K562 (cell line): ENCODE results near the gene ETV2. TPM values are rescaled to one million over a fixed set of nuclear protein-coding genes. Genes with fewer than 3 reads are reported as not detected.
A peak's percentile ranks its signal among the peaks of the same experiment; 100 is the strongest.

Source experiments
- CBX5 ChIP-seq: IDR thresholded peaks from 2 replicates; pipeline ENCODE4 v1.6.1; 2014; ENCODE audit warnings: low read depth, borderline replicate concordance
- CEBPG ChIP-seq, 3 experiments: fragments of 200-800 bp in 1 of 3; sonication (Bioruptor generic) in 1 of 3; sonication (generic) in 1 of 3; formaldehyde crosslinking in 1 of 3; IDR thresholded peaks in 2 of 3; conservative IDR thresholded peaks in 1 of 3; 2 replicates each; pipeline versions ENCODE4 v1.6.1 to v1.8.0; 2016 to 2022; ENCODE audit warnings: missing compliant biosample characterization in 2 of 3, missing genetic modification characterization in 2 of 3, mild to moderate bottlenecking in 1 of 3, missing genetic modification reagents in 1 of 3
- EP300 ChIP-seq: IDR thresholded peaks from 2 replicates; pipeline ENCODE4 v1.6.1; 2012; ENCODE audit warnings: low read length, improper control_type of control experiment
- EZH2 ChIP-seq: IDR thresholded peaks from 2 replicates; pipeline ENCODE4 v1.6.1; 2012; ENCODE audit warnings: low read depth, mild to moderate bottlenecking, inconsistent platforms, low read length, borderline replicate concordance
- HDAC1 ChIP-seq, 2 experiments: fragments of 450-650 bp; IDR thresholded peaks; 2 replicates each; pipeline ENCODE4 v1.6.1; 2016 to 2017; ENCODE audit warnings: inconsistent platforms in 1 of 2, mild to moderate bottlenecking in 1 of 2, moderate library complexity in 1 of 2
- HMG20A ChIP-seq: fragments of 450-650 bp; formaldehyde crosslinking; conservative IDR thresholded peaks from 2 replicates; pipeline ENCODE4 v1.4.0; 2020; ENCODE audit warnings: mild to moderate bottlenecking, mixed read lengths
- NCOR1 ChIP-seq: fragments of 450-650 bp; IDR thresholded peaks from 2 replicates; pipeline ENCODE4 v1.6.1; 2016; ENCODE audit warnings: mild to moderate bottlenecking, moderate library complexity
- POLR2B ChIP-seq: fragments of 450-650 bp; IDR thresholded peaks from 2 replicates; pipeline ENCODE4 v1.6.1; 2018; ENCODE audit warnings: low read depth; ENCODE audit not compliant: partially characterized antibody
- RBBP5 ChIP-seq: fragments of 200-600 bp; sonication (generic); IDR thresholded peaks from 2 replicates; pipeline ENCODE4 v1.6.1; 2012; ENCODE audit warnings: borderline replicate concordance, mild to moderate bottlenecking, low read length, control low read depth, inconsistent platforms; ENCODE audit not compliant: insufficient read depth, poor library complexity, severe bottlenecking
- RBM17 ChIP-seq: fragments of 200-400 bp; formaldehyde crosslinking; IDR thresholded peaks from 2 replicates; pipeline ENCODE4 v1.6.1; 2017; ENCODE audit warnings: low read depth, mild to moderate bottlenecking, low read length, borderline replicate concordance
- SIX5 ChIP-seq, 2 experiments: IDR thresholded peaks; 2 replicates each; pipeline ENCODE4 v1.6.1; 2011; ENCODE audit warnings: low read length in 2 of 2, borderline replicate concordance in 1 of 2, low read depth in 1 of 2, mild to moderate bottlenecking in 1 of 2, moderate library complexity in 1 of 2; ENCODE audit not compliant: insufficient read depth in 1 of 2
- SRSF3 ChIP-seq: fragments of 200-400 bp; formaldehyde crosslinking; IDR thresholded peaks from 2 replicates; pipeline ENCODE4 v1.6.1; 2016; ENCODE audit warnings: mild to moderate bottlenecking, low read length, moderate library complexity; ENCODE audit not compliant: insufficient read depth
- TFAM ChIP-seq: fragments of 250-450 bp; sonication (Bioruptor Pico); conservative IDR thresholded peaks from 2 replicates; pipeline ENCODE4 v1.5.0; 2021; ENCODE audit warnings: mild to moderate bottlenecking, moderate library complexity
- WHSC1 ChIP-seq: IDR thresholded peaks from one replicate; pipeline ENCODE4 v1.6.1; 2012; ENCODE audit warnings: low read length, control low read depth, inconsistent platforms
- YY1 ChIP-seq, 3 experiments: IDR thresholded peaks; 2 replicates each; pipeline ENCODE4 v1.6.1; 2011; ENCODE audit warnings: low read length in 2 of 3, mild to moderate bottlenecking in 2 of 3, moderate library complexity in 2 of 3, borderline replicate concordance in 1 of 3, control low read depth in 1 of 3, low read depth in 1 of 3; ENCODE audit not compliant: insufficient read depth in 3 of 3, insufficient replicate concordance in 2 of 3, control insufficient read depth in 1 of 3, insufficient read length in 1 of 3; ENCODE audit errors: extremely low read depth in 1 of 3
- ZNF232 ChIP-seq: sonication (generic); formaldehyde crosslinking; IDR thresholded peaks from 2 replicates; pipeline ENCODE4 v1.8.0; 2022; ENCODE audit warnings: mild to moderate bottlenecking, missing genetic modification reagents
- ZNF778 ChIP-seq: fragments of 450-650 bp; formaldehyde crosslinking; IDR thresholded peaks from 2 replicates; pipeline ENCODE4 v1.4.0; 2020; ENCODE audit warnings: mild to moderate bottlenecking, moderate library complexity
- polyA plus RNA-seq, 8 experiments: library from polyadenylated mRNA; depleted of rRNA in 4 of 8; stranded (reverse) in 5 of 8; unstranded in 3 of 8; fragments of >200 nt; fragmentation: Nextera tagmentation in 2 of 8; fragmentation: Illumina TruSeq in 1 of 8; extraction: Ambion mirVana in 2 of 8; extraction: Trizol in 1 of 8; gene quantifications; 2 replicates each; pipeline versions ENCODE4 v1.2.1 to v1.2.3, GENCODE V29; 2011 to 2014; ENCODE audit warnings: inconsistent platforms in 1 of 8, missing spikeins in 1 of 8
- total RNA-seq, 7 experiments: library from RNA; depleted of rRNA in 6 of 7; stranded (reverse); fragments of >200 nt in 6 of 7; fragmentation: Illumina TruSeq in 2 of 7; extraction: Trizol in 2 of 7; gene quantifications; 2 replicates each; pipeline versions ENCODE4 v1.2.1 to v1.2.3, GENCODE V29; 2011 to 2021; ENCODE audit warnings: low replicate concordance in 1 of 7
- TF ChIP-seq, protein P1 (sequence below), 2 experiments: fragments of 450-650 bp; IDR thresholded peaks; 2 replicates each; pipeline ENCODE4 v1.6.1; 2018; ENCODE audit warnings: mild to moderate bottlenecking in 2 of 2, low read depth in 1 of 2; ENCODE audit not compliant: partially characterized antibody in 2 of 2
- TF ChIP-seq, protein P2 (sequence below): fragments of 250-450 bp; sonication (Bioruptor Pico); IDR thresholded peaks from 2 replicates; pipeline ENCODE4 v1.5.0; 2022; ENCODE audit warnings: mild to moderate bottlenecking

ETV2 gene
- total and polyA plus RNA-seq, 9 of the 15 experiments (the other 6 are each of a cell fraction or from before 2014, with no cell fraction given) = 0.11 to 3.7 (median 0.55) TPM

DNA sequence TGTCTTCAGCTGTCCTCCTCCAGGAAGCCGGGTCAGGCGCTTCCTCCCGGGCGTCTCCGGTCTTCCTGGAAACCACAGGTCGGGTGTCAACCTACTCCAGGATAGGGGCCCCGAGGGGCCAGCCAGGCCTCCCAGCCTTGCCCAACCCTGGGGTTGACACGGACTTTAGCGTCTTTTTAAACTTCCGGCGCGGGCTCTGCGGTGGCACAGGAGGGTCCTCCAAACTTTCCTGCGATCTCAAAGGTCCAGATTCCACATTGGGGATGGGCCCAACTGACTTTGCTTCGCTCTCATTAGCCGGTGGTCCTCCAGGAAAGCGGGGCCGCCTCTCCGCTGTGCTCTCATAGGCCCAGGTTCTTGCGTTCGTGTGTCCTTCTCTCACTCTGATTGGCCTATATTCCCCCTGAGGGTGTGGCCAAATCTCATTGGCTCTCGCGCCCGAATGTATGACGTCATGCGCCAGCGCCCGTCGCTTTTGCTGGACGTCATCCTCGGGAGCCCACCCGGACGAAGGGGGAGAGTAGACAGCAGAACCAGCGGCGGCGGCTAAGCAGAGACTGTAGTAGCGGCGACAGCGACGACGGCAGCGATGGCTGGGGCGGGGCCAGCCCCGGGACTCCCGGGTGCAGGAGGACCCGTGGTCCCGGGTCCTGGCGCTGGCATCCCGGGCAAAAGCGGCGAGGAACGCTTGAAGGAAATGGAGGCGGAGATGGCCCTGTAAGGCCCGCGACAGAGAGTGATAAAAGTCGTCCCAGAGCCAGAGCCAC is 12.8 kb upstream of the ETV2 start, which contains the start of gene RBM42 (continued):
- TF ChIP-seq SRSF3 = no peak
- peak in 1 of 2 experiments; percentile 92; a peak in 3 of 4 replicates for TF ChIP-seq HDAC1 (IDR thresholded peaks at IDR 0.05)
- TF ChIP-seq, protein P1, sequence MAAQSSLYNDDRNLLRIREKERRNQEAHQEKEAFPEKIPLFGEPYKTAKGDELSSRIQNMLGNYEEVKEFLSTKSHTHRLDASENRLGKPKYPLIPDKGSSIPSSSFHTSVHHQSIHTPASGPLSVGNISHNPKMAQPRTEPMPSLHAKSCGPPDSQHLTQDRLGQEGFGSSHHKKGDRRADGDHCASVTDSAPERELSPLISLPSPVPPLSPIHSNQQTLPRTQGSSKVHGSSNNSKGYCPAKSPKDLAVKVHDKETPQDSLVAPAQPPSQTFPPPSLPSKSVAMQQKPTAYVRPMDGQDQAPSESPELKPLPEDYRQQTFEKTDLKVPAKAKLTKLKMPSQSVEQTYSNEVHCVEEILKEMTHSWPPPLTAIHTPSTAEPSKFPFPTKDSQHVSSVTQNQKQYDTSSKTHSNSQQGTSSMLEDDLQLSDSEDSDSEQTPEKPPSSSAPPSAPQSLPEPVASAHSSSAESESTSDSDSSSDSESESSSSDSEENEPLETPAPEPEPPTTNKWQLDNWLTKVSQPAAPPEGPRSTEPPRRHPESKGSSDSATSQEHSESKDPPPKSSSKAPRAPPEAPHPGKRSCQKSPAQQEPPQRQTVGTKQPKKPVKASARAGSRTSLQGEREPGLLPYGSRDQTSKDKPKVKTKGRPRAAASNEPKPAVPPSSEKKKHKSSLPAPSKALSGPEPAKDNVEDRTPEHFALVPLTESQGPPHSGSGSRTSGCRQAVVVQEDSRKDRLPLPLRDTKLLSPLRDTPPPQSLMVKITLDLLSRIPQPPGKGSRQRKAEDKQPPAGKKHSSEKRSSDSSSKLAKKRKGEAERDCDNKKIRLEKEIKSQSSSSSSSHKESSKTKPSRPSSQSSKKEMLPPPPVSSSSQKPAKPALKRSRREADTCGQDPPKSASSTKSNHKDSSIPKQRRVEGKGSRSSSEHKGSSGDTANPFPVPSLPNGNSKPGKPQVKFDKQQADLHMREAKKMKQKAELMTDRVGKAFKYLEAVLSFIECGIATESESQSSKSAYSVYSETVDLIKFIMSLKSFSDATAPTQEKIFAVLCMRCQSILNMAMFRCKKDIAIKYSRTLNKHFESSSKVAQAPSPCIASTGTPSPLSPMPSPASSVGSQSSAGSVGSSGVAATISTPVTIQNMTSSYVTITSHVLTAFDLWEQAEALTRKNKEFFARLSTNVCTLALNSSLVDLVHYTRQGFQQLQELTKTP (IDR thresholded peaks at IDR 0.05; ENCODE audit: low read depth in 1 of 2, partially characterized antibody in 2 of 2) = peak in 1 of 2 experiments; percentile 55
- no peak for TF ChIP-seq HMG20A (CRISPR knock-in tag)
- TF ChIP-seq TFAM (CRISPR knock-in tag) = no peak
- TF ChIP-seq SIX5 (IDR thresholded peaks at IDR 0.05; ENCODE audit: borderline replicate concordance in 1 of 2, insufficient read depth in 1 of 2, low read depth in 1 of 2, low read length in 2 of 2) = peak in 1 of 2 experiments; percentile 51; a peak in 1 of 4 replicates
- TF ChIP-seq NCOR1 = peak; percentile 24; the same call in 1 of the 2 replicates
- TF ChIP-seq ZNF232 (CRISPR knock-in tag) = no peak
- no peak for TF ChIP-seq EZH2
- TF ChIP-seq RBM17 = no peak
- TF ChIP-seq CEBPG (CRISPR knock-in tag; IDR thresholded peaks at IDR 0.05) = 0 out of 2 replicates have a peak, but pooled peaks have one; percentile 37
- no peak for TF ChIP-seq CEBPG (tag; conservative IDR thresholded peaks at IDR 0.05 in 1 of 2, IDR thresholded peaks at IDR 0.05 in 1 of 2)
- no peak for TF ChIP-seq CBX5
- peak; percentile 62 for TF ChIP-seq POLR2B
- TF ChIP-seq RBBP5 = peak; percentile 82
- TF ChIP-seq EP300 = 0 out of 2 replicates have a peak, but pooled peaks have one; percentile 12
- TF ChIP-seq, protein P2, sequence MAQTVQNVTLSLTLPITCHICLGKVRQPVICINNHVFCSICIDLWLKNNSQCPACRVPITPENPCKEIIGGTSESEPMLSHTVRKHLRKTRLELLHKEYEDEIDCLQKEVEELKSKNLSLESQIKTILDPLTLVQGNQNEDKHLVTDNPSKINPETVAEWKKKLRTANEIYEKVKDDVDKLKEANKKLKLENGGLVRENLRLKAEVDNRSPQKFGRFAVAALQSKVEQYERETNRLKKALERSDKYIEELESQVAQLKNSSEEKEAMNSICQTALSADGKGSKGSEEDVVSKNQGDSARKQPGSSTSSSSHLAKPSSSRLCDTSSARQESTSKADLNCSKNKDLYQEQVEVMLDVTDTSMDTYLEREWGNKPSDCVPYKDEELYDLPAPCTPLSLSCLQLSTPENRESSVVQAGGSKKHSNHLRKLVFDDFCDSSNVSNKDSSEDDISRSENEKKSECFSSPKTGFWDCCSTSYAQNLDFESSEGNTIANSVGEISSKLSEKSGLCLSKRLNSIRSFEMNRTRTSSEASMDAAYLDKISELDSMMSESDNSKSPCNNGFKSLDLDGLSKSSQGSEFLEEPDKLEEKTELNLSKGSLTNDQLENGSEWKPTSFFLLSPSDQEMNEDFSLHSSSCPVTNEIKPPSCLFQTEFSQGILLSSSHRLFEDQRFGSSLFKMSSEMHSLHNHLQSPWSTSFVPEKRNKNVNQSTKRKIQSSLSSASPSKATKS (CRISPR knock-in tag) = no peak
- no peak for TF ChIP-seq WHSC1
- TF ChIP-seq YY1 (IDR thresholded peaks at IDR 0.05; ENCODE audit: borderline replicate concordance in 1 of 3, control insufficient read depth in 1 of 3, extremely low read depth in 1 of 3, insufficient read depth in 3 of 3, insufficient read length in 1 of 3, insufficient replicate concordance in 2 of 3, low read depth in 1 of 3, low read length in 2 of 3) = peak in 1 of 3 experiments; percentile 1
- TF ChIP-seq ZNF778 (CRISPR knock-in tag) = no peak
